Glutamatergic neuron (in vitro differentiated cells): ENCODE data around the gene BTRC. TPM values are rescaled to one million over a fixed set of nuclear protein-coding genes. Genes with fewer than 3 reads are reported as not detected.

ENCODE experiments used
- DNase-seq: peaks from one replicate; pipeline ENCODE4 v3.0.0; 2022
- H3K27ac Mint-ChIP-seq: one replicate; pipeline ENCODE4 v1.8.0; 2020; ENCODE audit warnings: mild to moderate bottlenecking, mixed read lengths, inconsistent platforms; ENCODE audit not compliant: unreplicated experiment
- H3K27me3 Mint-ChIP-seq: one replicate; pipeline ENCODE4 v1.8.0; 2020; ENCODE audit warnings: mild to moderate bottlenecking, moderate library complexity, mixed read lengths, inconsistent platforms; ENCODE audit not compliant: unreplicated experiment
- H3K36me3 Mint-ChIP-seq: one replicate; pipeline ENCODE4 v1.8.0; 2020; ENCODE audit warnings: mild to moderate bottlenecking, mixed read lengths, inconsistent platforms; ENCODE audit not compliant: unreplicated experiment
- H3K4me1 Mint-ChIP-seq: one replicate; pipeline ENCODE4 v1.8.0; 2020; ENCODE audit warnings: mild to moderate bottlenecking, low read depth, mixed read lengths, inconsistent platforms; ENCODE audit not compliant: unreplicated experiment
- H3K4me3 Mint-ChIP-seq: one replicate; pipeline ENCODE4 v1.8.0; 2020; ENCODE audit warnings: mild to moderate bottlenecking, mixed read lengths, inconsistent platforms; ENCODE audit not compliant: unreplicated experiment
- H3K9me3 Mint-ChIP-seq: one replicate; pipeline ENCODE4 v1.8.0; 2020; ENCODE audit warnings: mild to moderate bottlenecking, moderate library complexity, mixed read lengths, inconsistent platforms; ENCODE audit not compliant: unreplicated experiment
- total RNA-seq: library from RNA; stranded (reverse); fragmentation: NEBNext Ultra II Directional; extraction: Animal tissue kit (Norgen Biotek cat#: 25700); gene quantifications from one replicate; pipeline ENCODE4 v1.2.1, GENCODE V29; 2021; ENCODE audit not compliant: unreplicated experiment
- TF ChIP-seq, protein P1 (sequence below): fragments of 200-600 bp; sonication (generic); IDR thresholded peaks from one replicate; pipeline ENCODE4 v1.5.0; 2021; ENCODE audit not compliant: partially characterized antibody, unreplicated experiment

Gene BTRC
- total RNA-seq, 1 donor from 2014 or later: 28.9 TPM

DNA sequence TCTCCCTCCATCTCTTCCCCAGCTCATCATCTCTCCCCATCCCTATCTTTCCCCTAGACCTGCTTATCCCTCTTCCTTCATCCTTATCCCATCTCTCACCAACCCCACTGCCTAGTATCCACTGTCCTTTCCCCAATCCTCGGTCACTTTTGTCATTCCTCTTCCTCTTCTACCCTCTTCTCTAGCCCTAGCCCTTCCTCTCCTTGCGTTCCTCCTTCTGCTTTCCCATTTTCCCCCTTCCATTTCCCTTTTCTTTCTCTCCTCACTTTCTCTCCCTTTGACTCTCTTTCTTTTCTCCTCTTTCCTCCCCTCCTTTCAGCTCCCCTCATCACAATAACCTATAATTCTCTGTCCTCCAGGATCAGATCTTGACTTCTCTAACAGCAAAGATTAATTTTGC is 150.5 kb downstream of the BTRC start:
- Mint-ChIP-seq H3K4me3 (no peak overlapping the region), H3K27ac (no peak overlapping the region), H3K27me3 (peaks cover 2% of the 10 kb centered on the region), H3K36me3 (no peaks in the 10 kb centered on the region), H3K4me1 (no peaks in the 10 kb centered on the region), H3K9me3 (no peaks in the 10 kb centered on the region)
- TF ChIP-seq, protein P1, sequence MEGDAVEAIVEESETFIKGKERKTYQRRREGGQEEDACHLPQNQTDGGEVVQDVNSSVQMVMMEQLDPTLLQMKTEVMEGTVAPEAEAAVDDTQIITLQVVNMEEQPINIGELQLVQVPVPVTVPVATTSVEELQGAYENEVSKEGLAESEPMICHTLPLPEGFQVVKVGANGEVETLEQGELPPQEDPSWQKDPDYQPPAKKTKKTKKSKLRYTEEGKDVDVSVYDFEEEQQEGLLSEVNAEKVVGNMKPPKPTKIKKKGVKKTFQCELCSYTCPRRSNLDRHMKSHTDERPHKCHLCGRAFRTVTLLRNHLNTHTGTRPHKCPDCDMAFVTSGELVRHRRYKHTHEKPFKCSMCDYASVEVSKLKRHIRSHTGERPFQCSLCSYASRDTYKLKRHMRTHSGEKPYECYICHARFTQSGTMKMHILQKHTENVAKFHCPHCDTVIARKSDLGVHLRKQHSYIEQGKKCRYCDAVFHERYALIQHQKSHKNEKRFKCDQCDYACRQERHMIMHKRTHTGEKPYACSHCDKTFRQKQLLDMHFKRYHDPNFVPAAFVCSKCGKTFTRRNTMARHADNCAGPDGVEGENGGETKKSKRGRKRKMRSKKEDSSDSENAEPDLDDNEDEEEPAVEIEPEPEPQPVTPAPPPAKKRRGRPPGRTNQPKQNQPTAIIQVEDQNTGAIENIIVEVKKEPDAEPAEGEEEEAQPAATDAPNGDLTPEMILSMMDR: no peak
- no peak for DNase-seq

DNA sequence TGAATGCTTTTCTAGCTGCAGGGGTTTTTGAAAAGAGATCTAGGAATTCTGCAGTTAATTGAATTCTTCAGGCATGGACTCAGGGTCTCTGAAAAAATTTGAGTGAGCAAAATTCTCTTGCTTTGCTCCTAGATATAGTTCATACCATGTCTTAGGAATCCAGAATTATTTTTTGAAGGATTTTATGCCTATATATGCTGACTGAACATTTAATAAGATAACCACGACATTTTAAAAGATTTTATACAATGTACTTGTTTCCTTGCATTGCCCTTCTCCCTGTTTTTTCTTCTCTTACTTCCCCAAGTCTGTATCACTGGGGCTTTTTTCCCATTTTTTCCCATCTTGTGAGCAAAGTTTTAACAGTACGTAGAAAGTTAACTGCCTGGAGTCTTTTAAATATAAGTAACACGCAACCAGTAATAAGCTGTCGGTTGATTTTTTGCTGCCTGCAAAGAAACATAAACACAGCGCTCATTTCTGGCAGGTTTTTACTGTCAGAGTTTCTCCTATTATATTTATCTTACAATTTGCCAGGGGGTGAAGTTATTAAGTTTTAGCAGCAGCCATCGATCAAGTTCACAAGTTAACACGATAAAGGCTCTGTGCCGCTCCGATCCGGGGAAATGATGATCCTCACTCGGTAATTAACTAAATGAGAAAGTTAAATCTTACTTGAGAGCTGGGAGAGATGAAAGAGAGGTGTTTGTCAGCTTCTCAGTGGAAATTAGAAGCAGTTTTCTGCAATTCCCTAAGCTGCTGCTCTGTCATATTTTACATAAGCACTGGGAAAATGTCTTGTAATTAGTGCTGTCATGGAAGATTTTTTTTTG is 153.1 kb downstream of the BTRC start:
- Mint-ChIP-seq H3K4me1 (no peaks in the 10 kb centered on the region), H3K9me3 (no peaks in the 10 kb centered on the region), H3K36me3 (no peaks in the 10 kb centered on the region), H3K27me3 (peaks cover 2% of the 10 kb centered on the region), H3K4me3 (no peak overlapping the region), H3K27ac (no peak overlapping the region)
- DNase-seq: no peak
- TF ChIP-seq, protein P1: no peak

DNA sequence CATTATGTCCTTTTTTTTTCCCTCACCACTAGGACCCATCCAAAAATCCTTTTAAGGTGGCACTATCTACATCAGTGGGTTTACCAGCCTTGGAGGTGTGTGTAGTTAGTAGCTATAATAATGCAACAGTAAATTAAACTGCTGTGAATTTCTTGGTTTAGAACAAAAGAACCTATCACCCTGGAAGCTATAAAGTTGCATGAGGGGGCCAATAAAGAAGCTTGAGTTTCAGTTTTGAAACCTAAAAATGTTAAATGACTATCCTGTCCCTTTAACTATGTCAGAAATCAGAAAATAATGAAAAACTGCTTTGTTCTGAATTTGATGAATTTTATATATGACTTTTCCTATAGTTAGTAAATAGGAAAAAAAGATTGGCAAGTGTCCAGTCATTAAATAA is 153.9 kb downstream of the BTRC start:
- H3K36me3 Mint-ChIP-seq: no peaks in the 10 kb centered on the region
- H3K4me3 Mint-ChIP-seq: no peak overlapping the region
- no peak for DNase-seq
- TF ChIP-seq, protein P1: no peak
- no peak overlapping the region for H3K27ac Mint-ChIP-seq
- no peaks in the 10 kb centered on the region for H3K27me3 Mint-ChIP-seq
- H3K9me3 Mint-ChIP-seq: no peaks in the 10 kb centered on the region
- no peaks in the 10 kb centered on the region for H3K4me1 Mint-ChIP-seq

DNA sequence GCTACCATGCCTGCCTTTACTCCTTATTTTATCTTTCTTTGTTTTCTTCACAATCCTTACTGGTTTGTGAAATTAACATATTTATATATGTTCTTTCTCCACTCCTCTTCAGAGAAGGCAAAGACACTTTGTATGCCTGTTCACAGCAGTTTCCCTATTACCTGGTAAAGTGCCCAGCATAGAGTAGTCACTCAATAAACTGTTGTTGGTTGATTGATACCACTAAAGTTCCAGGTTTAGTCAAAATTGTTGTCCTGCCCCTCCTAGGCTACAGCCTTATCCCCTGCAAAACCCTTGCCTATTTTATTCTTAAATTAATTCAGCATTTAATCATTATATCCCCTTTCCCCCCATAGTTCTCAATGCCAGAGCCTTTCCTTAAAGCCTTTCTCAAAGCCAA is 158.0 kb downstream of the BTRC start:
- Mint-ChIP-seq H3K27me3 (no peaks in the 10 kb centered on the region), H3K36me3 (no peaks in the 10 kb centered on the region), H3K4me3 (no peak overlapping the region), H3K27ac (no peak overlapping the region), H3K9me3 (no peaks in the 10 kb centered on the region), H3K4me1 (no peaks in the 10 kb centered on the region)
- TF ChIP-seq, protein P1: no peak
- no peak for DNase-seq

DNA sequence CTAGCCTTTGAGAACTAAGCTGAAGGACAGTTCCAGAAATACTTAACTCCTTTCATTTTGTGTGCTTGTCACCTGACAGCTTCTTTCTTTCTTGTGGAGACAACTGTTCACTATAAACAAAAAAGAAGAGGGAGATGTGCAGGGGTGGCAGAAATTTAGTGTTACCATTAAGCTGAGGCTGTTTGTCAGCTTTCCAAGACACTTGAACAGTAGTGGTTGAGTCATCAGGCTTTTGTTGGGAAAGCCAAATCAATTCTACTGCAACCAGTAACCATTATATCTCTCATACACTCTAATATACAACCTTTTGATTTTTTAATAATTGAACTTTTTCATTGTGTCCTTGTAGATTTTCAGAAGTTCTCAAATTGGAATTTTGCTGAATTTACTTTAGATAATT is 158.8 kb downstream of the BTRC start:
- Mint-ChIP-seq H3K27me3 (no peaks in the 10 kb centered on the region), H3K4me3 (no peak overlapping the region), H3K36me3 (no peaks in the 10 kb centered on the region), H3K4me1 (no peaks in the 10 kb centered on the region), H3K27ac (no peak overlapping the region), H3K9me3 (no peaks in the 10 kb centered on the region)
- no peak for DNase-seq
- TF ChIP-seq, protein P1: no peak
